K562 (cell line): ENCODE results near the gene CHAD. TPM values are rescaled to one million over a fixed set of nuclear protein-coding genes. Genes with fewer than 3 reads are reported as not detected.

Experiments
- AFF1 ChIP-seq, 2 experiments: fragments of 450-650 bp; IDR thresholded peaks; 2 replicates each; pipeline ENCODE4 v1.6.1; 2018; ENCODE audit warnings: mild to moderate bottlenecking in 2 of 2, low read depth in 1 of 2; ENCODE audit not compliant: partially characterized antibody in 2 of 2
- CBX1 ChIP-seq: sonication (generic); IDR thresholded peaks from 2 replicates; pipeline ENCODE4 v1.6.1; 2016; ENCODE audit warnings: antibody characterized with exemption, low read depth, mild to moderate bottlenecking
- CEBPG ChIP-seq, 3 experiments: fragments of 200-800 bp in 1 of 3; sonication (Bioruptor generic) in 1 of 3; sonication (generic) in 1 of 3; formaldehyde crosslinking in 1 of 3; IDR thresholded peaks in 2 of 3; conservative IDR thresholded peaks in 1 of 3; 2 replicates each; pipeline versions ENCODE4 v1.6.1 to v1.8.0; 2016 to 2022; ENCODE audit warnings: missing compliant biosample characterization in 2 of 3, missing genetic modification characterization in 2 of 3, mild to moderate bottlenecking in 1 of 3, missing genetic modification reagents in 1 of 3
- EP400 ChIP-seq: fragments of 450-650 bp; IDR thresholded peaks from 2 replicates; pipeline ENCODE4 v1.6.1; 2017; ENCODE audit warnings: antibody characterized with exemption, mild to moderate bottlenecking, moderate library complexity
- FOXP1 ChIP-seq: sonication (generic); formaldehyde crosslinking; IDR thresholded peaks from 2 replicates; pipeline ENCODE4 v1.8.0; 2022; ENCODE audit warnings: mild to moderate bottlenecking, missing genetic modification reagents
- HDAC1 ChIP-seq, 2 experiments: fragments of 450-650 bp; IDR thresholded peaks; 2 replicates each; pipeline ENCODE4 v1.6.1; 2016 to 2017; ENCODE audit warnings: inconsistent platforms in 1 of 2, mild to moderate bottlenecking in 1 of 2, moderate library complexity in 1 of 2
- HMGXB4 ChIP-seq: sonication (generic); formaldehyde crosslinking; IDR thresholded peaks from 2 replicates; pipeline ENCODE4 v1.8.1; 2023; ENCODE audit warnings: mild to moderate bottlenecking, missing genetic modification reagents
- KAT2B ChIP-seq: IDR thresholded peaks from one replicate; pipeline ENCODE4 v1.6.1; 2012; ENCODE audit warnings: low read depth, mild to moderate bottlenecking, control low read depth, inconsistent platforms, low read length, moderate library complexity
- KLF1 ChIP-seq: fragments of 450-650 bp; IDR thresholded peaks from 2 replicates; pipeline ENCODE4 v1.6.1; 2016; ENCODE audit warnings: missing genetic modification characterization, missing compliant biosample characterization
- L3MBTL2 ChIP-seq: fragments of 450-650 bp; IDR thresholded peaks from 2 replicates; pipeline ENCODE4 v1.6.1; 2016; ENCODE audit warnings: mild to moderate bottlenecking, moderate library complexity
- MEF2D ChIP-seq: conservative IDR thresholded peaks from 2 replicates; pipeline ENCODE4 v1.6.1; 2016; ENCODE audit warnings: low read depth, missing genetic modification characterization, missing compliant biosample characterization
- MTA1 ChIP-seq: fragments of 450-650 bp; IDR thresholded peaks from 2 replicates; pipeline ENCODE4 v1.6.1; 2017; ENCODE audit warnings: borderline replicate concordance
- RFX5 ChIP-seq: IDR thresholded peaks from 2 replicates; pipeline ENCODE4 v1.6.1; 2011; ENCODE audit warnings: low read depth, mild to moderate bottlenecking, improper control_type of control experiment, low read length
- STAT6 ChIP-seq: sonication (generic); formaldehyde crosslinking; IDR thresholded peaks from 2 replicates; pipeline ENCODE4 v1.8.1; 2023; ENCODE audit warnings: mild to moderate bottlenecking, missing genetic modification reagents
- ZBTB5 ChIP-seq: fragments of 450-650 bp; IDR thresholded peaks from 2 replicates; pipeline ENCODE4 v1.6.1; 2017; ENCODE audit warnings: antibody characterized with exemption
- ZNF408 ChIP-seq: fragments of 250-450 bp; sonication (Bioruptor Pico); IDR thresholded peaks from 2 replicates; pipeline ENCODE4 v1.4.0; 2020; ENCODE audit warnings: low read depth, mild to moderate bottlenecking, moderate library complexity
- polyA plus RNA-seq, 8 experiments: library from polyadenylated mRNA; depleted of rRNA in 4 of 8; stranded (reverse) in 5 of 8; unstranded in 3 of 8; fragments of >200 nt; fragmentation: Nextera tagmentation in 2 of 8; fragmentation: Illumina TruSeq in 1 of 8; extraction: Ambion mirVana in 2 of 8; extraction: Trizol in 1 of 8; gene quantifications; 2 replicates each; pipeline versions ENCODE4 v1.2.1 to v1.2.3, GENCODE V29; 2011 to 2014; ENCODE audit warnings: inconsistent platforms in 1 of 8, missing spikeins in 1 of 8
- total RNA-seq, 7 experiments: library from RNA; depleted of rRNA in 6 of 7; stranded (reverse); fragments of >200 nt in 6 of 7; fragmentation: Illumina TruSeq in 2 of 7; extraction: Trizol in 2 of 7; gene quantifications; 2 replicates each; pipeline versions ENCODE4 v1.2.1 to v1.2.3, GENCODE V29; 2011 to 2021; ENCODE audit warnings: low replicate concordance in 1 of 7

CHAD gene
- total and polyA plus RNA-seq, 9 of the 15 experiments (the other 6 are each of a cell fraction or from before 2014, with no cell fraction given): not detected

GRCh38 chr17:50482516-50482915 lies 13.8 kb upstream of the CHAD start (continued):
- no peak for TF ChIP-seq ZBTB5
- no peak for TF ChIP-seq MEF2D (tag)
- no peak for TF ChIP-seq ZNF408
- TF ChIP-seq L3MBTL2: 0 out of 2 replicates have a peak, but pooled peaks have one; percentile 26
- no peak for TF ChIP-seq FOXP1
- no peak for TF ChIP-seq MTA1
- no peak for TF ChIP-seq STAT6 (CRISPR knock-in tag)
- no peak for TF ChIP-seq RFX5
- no peak for TF ChIP-seq HDAC1 (IDR thresholded peaks at IDR 0.05)
- TF ChIP-seq KLF1 (tag): no peak
- no peak for TF ChIP-seq CBX1
- no peak for TF ChIP-seq AFF1 (IDR thresholded peaks at IDR 0.05; ENCODE audit: low read depth in 1 of 2, partially characterized antibody in 2 of 2)
- no peak for TF ChIP-seq KAT2B
- peak; percentile 31; the same call in 1 of the 2 replicates for TF ChIP-seq EP400
- TF ChIP-seq CEBPG (CRISPR knock-in tag; IDR thresholded peaks at IDR 0.05): no peak
- TF ChIP-seq CEBPG (tag; conservative IDR thresholded peaks at IDR 0.05 in 1 of 2, IDR thresholded peaks at IDR 0.05 in 1 of 2): no peak
- TF ChIP-seq HMGXB4 (CRISPR knock-in tag): no peak
